OCI-LY3 (cell line): ENCODE measurements around the gene TTC21B.

Experiments
- H2AFZ ChIP-seq: fragments of 200-600, 300-600 bp; shearing (Covaris generic); 2 replicates; pipeline ENCODE4 v1.6.0; 2014; ENCODE audit warnings: antibody characterized with exemption, low read depth, low read length
- H3K27ac ChIP-seq: fragments of 200-600, 300-600 bp; sonication (generic); 2 replicates; pipeline ENCODE4 v1.5.1; 2014; ENCODE audit warnings: mild to moderate bottlenecking, low read length, moderate library complexity, mixed read lengths
- H3K27me3 ChIP-seq: fragments of 200-600, 300-600 bp; sonication (generic); 2 replicates; pipeline ENCODE4 v1.6.1; 2014; ENCODE audit warnings: low read depth, low read length, mixed read lengths
- H3K36me3 ChIP-seq: fragments of 200-600, 300-600 bp; sonication (generic); replicated peaks from 2 replicates; pipeline ENCODE3; 2014; ENCODE audit warnings: low read depth, low read length, mixed read lengths
- H3K4me1 ChIP-seq: fragments of 300-600, 200-600 bp; sonication (generic); 2 replicates; pipeline ENCODE4 v1.6.1; 2014; ENCODE audit warnings: low read length, mixed read lengths
- H3K4me2 ChIP-seq: fragments of 200-600, 300-600 bp; sonication (generic); 2 replicates; pipeline ENCODE4 v1.6.1; 2014; ENCODE audit warnings: low read length, mixed read lengths
- H3K4me3 ChIP-seq: fragments of 300-600, 200-600 bp; sonication (generic); 2 replicates; pipeline ENCODE4 v1.5.1; 2014; ENCODE audit warnings: antibody characterized with exemption, mild to moderate bottlenecking, low read length, moderate library complexity
- H3K79me2 ChIP-seq: fragments of 300-600, 200-600 bp; shearing (Covaris generic); 2 replicates; pipeline ENCODE4 v1.6.1; 2014; ENCODE audit warnings: mild to moderate bottlenecking, low read length, mixed read lengths
- H3K9ac ChIP-seq: fragments of 300-600, 200-600 bp; shearing (Covaris generic); 2 replicates; pipeline ENCODE4 v1.6.0; 2014; ENCODE audit warnings: mild to moderate bottlenecking, low read length, moderate library complexity
- H3K9me3 ChIP-seq: fragments of 200-600, 300-600 bp; shearing (Covaris generic); 2 replicates; pipeline ENCODE4 v1.6.1; 2014; ENCODE audit warnings: low read length, mixed read lengths; ENCODE audit not compliant: insufficient read depth
- H4K20me1 ChIP-seq: fragments of 200-600, 300-600 bp; sonication (generic); 2 replicates; pipeline ENCODE4 v1.6.1; 2016; ENCODE audit warnings: low read length, mixed read lengths; ENCODE audit not compliant: insufficient read depth
- CTCF ChIP-seq: fragments of 200-600, 300-600 bp; sonication (generic); IDR thresholded peaks from 2 replicates; pipeline ENCODE4 v1.5.1; 2014; ENCODE audit warnings: antibody characterized with exemption, low read length, low read depth
- EZH2phosphoT487 ChIP-seq: fragments of 200-600 bp; shearing (Covaris generic); IDR thresholded peaks from 2 replicates; pipeline ENCODE4 v1.6.1; 2018; ENCODE audit warnings: antibody characterized with exemption, mixed run types, low read depth

The TTC21B gene

GRCh38 chr2:165927353-165927752 is 26.2 kb downstream of the TTC21B start:
- Histone ChIP-seq H3K9ac (no peak overlapping the region), H2AFZ (no peak overlapping the region), H3K27ac (no peak overlapping the region), H3K27me3 (no peaks in the 10 kb centered on the region), H3K9me3 (no peaks in the 10 kb centered on the region), H3K4me3 (no peak overlapping the region), H3K4me1 (no peaks in the 10 kb centered on the region), H3K79me2 (no peaks in the 10 kb centered on the region), H3K36me3 (peaks cover 39% of the 10 kb centered on the region), H4K20me1 (no peaks in the 10 kb centered on the region), H3K4me2 (no peak overlapping the region)
- no peak for TF ChIP-seq EZH2phosphoT487
- TF ChIP-seq CTCF: no peak

- no peaks in the 10 kb centered on the region for H3K4me1 ChIP-seq
- no peaks in the 10 kb centered on the region for H3K27me3 ChIP-seq
- TF ChIP-seq EZH2phosphoT487 (no peak), CTCF (no peak)
- no peak overlapping the region for H3K27ac ChIP-seq
- H2AFZ ChIP-seq: no peak overlapping the region
- H3K9me3 ChIP-seq: no peaks in the 10 kb centered on the region
- H3K4me3 ChIP-seq: no peak overlapping the region
- H3K36me3 ChIP-seq: peaks cover 36% of the 10 kb centered on the region
- H4K20me1 ChIP-seq: no peaks in the 10 kb centered on the region
- no peaks in the 10 kb centered on the region for H3K79me2 ChIP-seq
- H3K9ac ChIP-seq: no peak overlapping the region
- H3K4me2 ChIP-seq: no peak overlapping the region
Measured at GRCh38 chr2:165924946-165925345, 28.6 kb downstream of the TTC21B start.

DNA sequence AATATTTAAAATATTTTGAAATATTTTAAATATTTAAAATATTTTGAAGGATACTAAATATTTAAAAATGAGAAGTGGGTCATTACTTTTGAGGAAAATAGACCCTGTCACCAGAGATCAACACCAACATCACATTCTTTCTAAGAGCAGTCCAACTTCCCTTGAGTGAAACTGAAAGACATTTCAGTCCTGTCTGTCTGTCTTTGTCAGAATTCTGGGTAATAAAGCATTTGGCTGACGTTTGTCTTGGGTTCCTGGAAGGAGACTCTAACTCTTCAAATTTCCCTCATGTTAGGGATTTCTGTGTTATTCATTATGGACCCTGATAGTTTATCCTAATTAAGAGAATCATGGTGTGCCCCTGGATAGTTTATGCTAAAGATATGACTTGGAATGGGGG is 32.8 kb downstream of the TTC21B start:
- Histone ChIP-seq H3K9ac (no peak overlapping the region), H3K4me3 (no peak overlapping the region), H3K27ac (no peak overlapping the region), H3K27me3 (no peaks in the 10 kb centered on the region), H4K20me1 (0 out of 2 replicates have a peak, but pooled peaks cover 5% of the 10 kb centered on the region), H2AFZ (no peak overlapping the region), H3K36me3 (peaks cover 27% of the 10 kb centered on the region), H3K4me1 (peaks cover 11% of the 10 kb centered on the region), H3K9me3 (no peaks in the 10 kb centered on the region), H3K4me2 (no peak overlapping the region), H3K79me2 (no peaks in the 10 kb centered on the region)
- TF ChIP-seq EZH2phosphoT487: no peak
- no peak for TF ChIP-seq CTCF

- Histone ChIP-seq H3K4me1 (peaks cover 2% of the 10 kb centered on the region), H3K36me3 (peaks cover 31% of the 10 kb centered on the region), H3K4me2 (no peak overlapping the region), H4K20me1 (no peaks in the 10 kb centered on the region), H3K9me3 (no peaks in the 10 kb centered on the region), H3K9ac (no peak overlapping the region), H3K27me3 (no peaks in the 10 kb centered on the region), H3K27ac (no peak overlapping the region), H3K79me2 (no peaks in the 10 kb centered on the region), H2AFZ (no peak overlapping the region), H3K4me3 (no peak overlapping the region)
- TF ChIP-seq CTCF (no peak), EZH2phosphoT487 (no peak)
Measured at GRCh38 chr2:165913636-165914035, 39.9 kb downstream of the TTC21B start.
